GM12874 (cell line): ENCODE measurements around the gene MAPT.

Source experiments
- TF ChIP-seq, protein P1 (sequence below): IDR thresholded peaks from 2 replicates; pipeline ENCODE4 v1.5.1; 2011; ENCODE audit warnings: low read depth, mild to moderate bottlenecking, control low read depth, low read length, moderate library complexity; ENCODE audit not compliant: insufficient read depth

MAPT gene

GRCh38 chr17:45873728-45874127 lies 20.6 kb upstream of the MAPT start:
- TF ChIP-seq, protein P1, sequence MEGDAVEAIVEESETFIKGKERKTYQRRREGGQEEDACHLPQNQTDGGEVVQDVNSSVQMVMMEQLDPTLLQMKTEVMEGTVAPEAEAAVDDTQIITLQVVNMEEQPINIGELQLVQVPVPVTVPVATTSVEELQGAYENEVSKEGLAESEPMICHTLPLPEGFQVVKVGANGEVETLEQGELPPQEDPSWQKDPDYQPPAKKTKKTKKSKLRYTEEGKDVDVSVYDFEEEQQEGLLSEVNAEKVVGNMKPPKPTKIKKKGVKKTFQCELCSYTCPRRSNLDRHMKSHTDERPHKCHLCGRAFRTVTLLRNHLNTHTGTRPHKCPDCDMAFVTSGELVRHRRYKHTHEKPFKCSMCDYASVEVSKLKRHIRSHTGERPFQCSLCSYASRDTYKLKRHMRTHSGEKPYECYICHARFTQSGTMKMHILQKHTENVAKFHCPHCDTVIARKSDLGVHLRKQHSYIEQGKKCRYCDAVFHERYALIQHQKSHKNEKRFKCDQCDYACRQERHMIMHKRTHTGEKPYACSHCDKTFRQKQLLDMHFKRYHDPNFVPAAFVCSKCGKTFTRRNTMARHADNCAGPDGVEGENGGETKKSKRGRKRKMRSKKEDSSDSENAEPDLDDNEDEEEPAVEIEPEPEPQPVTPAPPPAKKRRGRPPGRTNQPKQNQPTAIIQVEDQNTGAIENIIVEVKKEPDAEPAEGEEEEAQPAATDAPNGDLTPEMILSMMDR, result no peak

DNA sequence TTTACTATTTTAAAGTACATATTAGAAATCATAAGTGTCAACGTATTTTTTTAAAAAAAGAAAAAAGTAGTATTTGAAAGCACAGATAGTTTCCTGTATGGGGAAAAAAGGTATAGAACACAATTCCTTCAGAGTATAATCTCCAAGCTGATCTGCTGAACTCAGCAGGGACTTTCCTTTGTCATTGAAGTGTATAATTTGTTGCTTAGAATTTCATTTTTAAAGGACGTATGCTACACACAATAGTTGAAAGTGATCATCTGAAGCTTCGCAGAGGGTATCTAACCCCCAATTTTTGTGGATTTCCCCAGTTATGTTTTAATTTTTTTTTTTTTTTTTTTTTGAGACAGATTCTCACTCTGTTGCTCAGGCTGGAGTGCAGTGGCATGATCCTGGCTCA lies 20.2 kb upstream of the MAPT start:
- TF ChIP-seq, protein P1, result no peak

- TF ChIP-seq, protein P1, result no peak
Measured at GRCh38 chr17:45876539-45876938, 17.8 kb upstream of the MAPT start.

DNA sequence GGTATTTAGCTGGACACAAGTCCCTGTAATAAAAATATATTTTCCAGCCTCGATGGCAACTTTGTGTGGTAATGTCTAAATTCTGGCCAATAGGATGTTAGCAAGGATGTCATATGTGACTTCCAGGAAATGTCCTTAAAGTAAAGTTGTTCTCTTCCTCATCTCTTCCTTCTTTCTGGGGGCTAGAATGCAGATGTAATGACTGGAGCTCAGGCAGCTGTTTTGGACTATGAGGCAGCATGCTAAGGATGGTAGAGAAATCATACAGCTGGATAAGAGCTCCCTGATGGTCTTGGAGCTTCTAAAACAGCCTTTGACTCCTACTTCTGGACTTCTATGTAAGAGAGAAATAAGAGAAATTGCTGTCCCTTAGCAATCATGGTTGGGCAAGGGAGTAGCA lies 16.9 kb upstream of the MAPT start:
- TF ChIP-seq, protein P1, result no peak

- TF ChIP-seq, protein P1, result no peak
Measured at GRCh38 chr17:45883063-45883462, 11.3 kb upstream of the MAPT start.

DNA sequence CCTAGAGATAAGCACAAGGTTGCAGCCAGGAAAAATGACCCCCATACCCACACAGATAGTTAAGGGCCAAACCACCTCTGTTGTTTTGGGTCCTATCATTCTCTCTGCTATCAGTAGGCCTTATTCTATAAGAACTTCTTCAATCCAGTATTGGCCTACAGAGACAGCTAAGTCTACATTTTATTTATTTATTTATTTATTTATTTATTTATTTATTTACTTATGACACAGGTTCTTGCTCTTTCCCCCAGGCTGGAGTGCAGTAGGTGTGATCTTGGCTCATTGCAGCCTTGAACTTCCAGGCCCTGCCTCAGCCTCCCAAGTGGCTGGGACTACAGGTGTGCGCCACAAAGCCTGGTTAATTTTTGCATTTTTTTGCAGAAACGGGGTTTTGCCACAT lies 7.5 kb upstream of the MAPT start:
- TF ChIP-seq, protein P1, result no peak

DNA sequence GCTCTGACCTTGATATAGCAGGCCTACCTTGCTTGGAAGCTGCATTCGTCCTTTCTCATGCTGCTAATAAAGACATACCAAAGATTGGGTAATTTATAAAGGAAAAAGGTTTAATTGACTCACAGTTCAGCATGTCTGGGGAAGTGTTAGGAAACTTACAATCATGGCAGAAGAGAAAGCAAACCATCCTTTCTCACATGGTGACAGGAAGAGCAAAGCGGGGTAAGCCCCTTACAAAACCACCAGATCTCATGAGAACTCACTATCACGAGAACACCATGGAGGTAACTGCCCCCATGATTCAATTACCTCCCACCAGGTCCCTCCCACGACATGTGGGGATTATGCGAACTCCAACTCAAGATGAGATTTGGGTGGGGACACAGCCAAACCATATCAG lies 6.0 kb upstream of the MAPT start:
- TF ChIP-seq, protein P1, result no peak

DNA sequence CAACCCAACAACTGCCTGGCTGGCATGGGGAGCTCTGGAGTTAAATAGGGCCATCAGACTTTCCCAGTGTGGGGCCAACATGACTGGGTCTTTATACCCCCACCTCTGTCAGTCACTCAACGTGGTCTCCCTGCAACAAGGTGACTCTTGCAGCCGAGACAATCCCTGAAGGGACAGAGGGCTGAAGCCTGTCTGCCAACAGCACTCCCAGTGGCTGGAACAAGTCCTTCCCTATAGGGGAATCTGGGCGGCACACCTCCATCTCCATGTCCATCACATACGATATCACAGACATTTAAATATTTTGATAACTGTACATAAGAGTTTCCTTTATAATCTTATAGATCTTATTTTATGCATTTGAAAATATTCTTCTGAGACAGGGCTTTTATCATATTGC lies 4.8 kb upstream of the MAPT start:
- TF ChIP-seq, protein P1, result no peak
